IPS-18c (cell line): ENCODE data around the gene PRAME.
A peak's percentile ranks its signal among the peaks of the same experiment; 100 is the strongest.
"Not testable (repeated sequence)": the region's sequence is repeated elsewhere in the genome, so short reads cannot be mapped to it uniquely, and the experiment has no call there.

Experiments
- H3K4me3 ChIP-seq: 2 replicates; pipeline ENCODE4 v1.7.0; 2013; ENCODE audit warnings: low read depth, mild to moderate bottlenecking, low read length, moderate library complexity; ENCODE audit not compliant: insufficient read depth
- H3K9me3 ChIP-seq: one replicate; pipeline ENCODE4 v1.6.1; 2013; ENCODE audit warnings: mild to moderate bottlenecking, low read length, moderate library complexity; ENCODE audit not compliant: control insufficient read depth, insufficient read depth

The PRAME gene

GRCh38 chr22:22515890-22516289, 43.2 kb downstream of the PRAME start:
- Histone ChIP-seq H3K4me3 (no peak overlapping the region), H3K9me3 (no peaks in the 10 kb centered on the region)

DNA sequence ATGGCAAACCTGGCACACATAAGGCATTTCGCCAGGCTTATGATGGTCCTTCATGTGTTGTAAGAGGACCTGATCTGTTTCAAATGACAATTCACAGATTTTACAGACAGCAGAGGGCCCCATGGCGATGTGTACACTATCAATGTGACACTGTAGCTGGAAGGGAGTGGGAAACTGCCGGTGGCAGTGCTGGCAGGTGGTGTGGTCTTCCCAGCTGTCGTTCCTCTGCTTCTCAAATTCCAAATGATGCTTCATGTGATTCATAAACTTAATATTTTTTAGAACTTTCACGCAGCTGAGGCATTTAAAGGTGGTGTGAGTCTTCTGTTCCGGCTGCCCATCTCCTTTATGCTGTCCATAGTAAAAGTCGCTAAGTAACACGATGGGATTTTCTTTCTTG, 44.6 kb downstream of the PRAME start:
- H3K4me3 ChIP-seq, H3K9me3 ChIP-seq: not testable (repeated sequence)

GRCh38 chr22:22513619-22514018, 45.4 kb downstream of the PRAME start:
- Histone ChIP-seq H3K4me3 (no peak overlapping the region), H3K9me3 (no peaks in the 10 kb centered on the region)

DNA sequence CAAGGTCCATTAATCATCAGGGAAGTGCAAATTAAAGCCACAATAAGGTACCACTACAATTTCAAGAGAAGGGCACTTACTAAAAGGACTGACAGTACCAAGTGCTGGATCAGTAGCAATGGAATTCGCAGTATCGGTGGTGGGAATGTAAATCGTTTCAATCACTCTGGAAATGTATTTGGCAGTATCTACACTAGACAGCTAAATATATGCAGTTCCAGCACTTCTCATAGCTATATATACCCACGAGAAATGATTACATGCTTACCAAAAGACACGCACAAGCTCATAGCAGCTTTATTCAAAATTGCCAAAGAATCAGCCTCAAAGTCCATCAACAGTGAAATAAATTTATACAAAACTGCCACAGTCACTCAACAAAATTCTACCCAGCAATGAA, 46.1 kb downstream of the PRAME start:
- H3K4me3 ChIP-seq, result no peak overlapping the region
- H3K9me3 ChIP-seq, result no peaks in the 10 kb centered on the region

GRCh38 chr22:22510833-22511232, 48.2 kb downstream of the PRAME start:
- H3K9me3 ChIP-seq, result not testable (repeated sequence)

DNA sequence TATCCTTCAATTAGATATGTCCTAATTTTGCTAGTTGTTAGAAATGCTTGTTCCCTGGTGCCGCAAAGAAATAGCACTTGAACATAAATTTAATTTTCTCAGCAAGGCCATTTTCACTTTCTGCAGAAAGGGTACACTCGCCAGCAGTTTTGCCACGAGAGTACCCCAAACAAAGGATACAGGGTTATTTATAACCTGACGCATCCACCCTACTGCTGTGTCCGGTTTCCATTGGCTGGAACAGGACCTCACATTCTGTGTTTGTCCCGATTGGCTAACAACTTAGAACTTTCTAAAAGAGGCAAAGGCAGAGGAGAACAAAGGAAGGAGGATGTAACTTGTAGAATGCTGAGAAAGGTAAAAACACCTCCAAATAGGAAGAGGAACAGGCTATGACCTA, 49.2 kb downstream of the PRAME start:
- H3K4me3 ChIP-seq, H3K9me3 ChIP-seq: not testable (repeated sequence)

More at GRCh38 chr22:22510833-22511232, 48.2 kb downstream of the PRAME start:
- H3K4me3 ChIP-seq, result not testable (repeated sequence)

DNA sequence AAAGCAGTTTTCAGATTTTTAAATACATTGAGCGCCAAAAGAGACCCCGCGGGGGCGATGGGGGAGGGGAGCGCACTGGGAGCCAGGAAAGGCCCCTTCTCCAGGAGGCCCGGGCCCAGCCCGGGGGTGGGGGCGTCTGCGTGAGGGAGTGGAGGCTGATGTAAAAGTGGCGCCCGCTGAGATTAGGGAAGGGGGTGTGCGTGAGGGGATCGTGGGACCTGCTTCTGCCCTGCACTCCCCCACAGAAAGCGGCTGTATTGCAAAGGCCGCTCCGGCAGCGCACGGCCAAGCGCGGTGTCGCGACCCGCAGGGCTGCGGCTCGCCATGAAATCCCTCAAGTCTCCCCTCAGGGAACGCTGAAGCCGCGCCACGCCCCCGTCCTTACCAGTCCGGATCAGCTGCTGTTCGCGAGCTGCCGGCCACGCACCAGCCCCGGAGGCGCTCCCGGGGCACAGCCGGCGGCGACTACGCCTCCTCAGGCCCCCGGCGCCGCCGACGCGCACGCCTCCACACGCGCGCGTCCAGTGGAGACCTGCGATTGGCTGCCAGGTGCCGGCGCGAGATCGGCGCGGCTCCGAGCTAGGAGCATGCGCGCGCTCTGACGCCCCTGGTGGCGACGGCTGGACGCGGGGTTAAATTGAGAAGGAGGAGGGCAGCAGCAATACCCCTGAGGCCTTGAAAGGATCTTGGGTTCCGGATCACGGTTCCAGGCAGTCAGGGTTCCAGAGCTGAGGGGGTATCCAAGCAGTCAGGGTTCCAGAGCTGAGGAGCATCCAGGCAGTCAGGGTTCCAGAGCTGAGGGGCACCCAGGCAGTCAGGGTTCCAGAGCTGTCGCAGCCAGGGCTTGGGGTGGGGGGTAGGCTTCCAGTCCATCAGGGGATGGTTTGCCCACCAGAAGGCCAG, 50.5 kb downstream of the PRAME start, which contains the start of gene ZNF280B:
ZNF280B (minus strand) TSS at position 469 of the 903 bp plus-strand sequence. CDS start 19,344 bp downstream, outside the sequence.
- H3K9me3 ChIP-seq, result no peaks in the 10 kb centered on the region
- H3K4me3 ChIP-seq, result peak within 1 kb of the TSS; percentile 91

DNA sequence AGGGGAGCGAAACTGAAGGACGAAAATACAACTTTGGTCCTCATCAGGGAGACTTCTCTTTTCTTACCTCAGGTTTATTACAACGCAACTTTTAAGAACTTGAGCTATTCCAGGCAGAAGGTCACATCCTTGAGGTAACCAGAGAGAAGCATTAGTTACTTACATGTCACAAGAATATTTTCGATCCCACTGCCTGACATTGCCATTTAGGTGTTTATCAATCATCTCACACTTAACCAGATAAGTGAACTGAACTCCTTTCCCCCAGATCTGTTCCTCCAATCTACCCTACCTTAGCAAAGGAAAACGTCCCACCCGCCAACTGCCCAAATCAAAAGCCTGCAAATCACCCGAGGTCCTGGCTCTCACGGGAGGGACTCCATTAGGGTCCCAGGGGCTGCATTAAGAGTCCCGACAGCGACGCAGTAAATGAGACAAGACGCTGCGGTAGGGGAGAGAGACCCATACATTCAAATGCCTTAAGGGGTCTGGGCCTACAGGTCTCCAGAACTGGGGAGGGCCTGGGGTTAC, 51.3 kb downstream of the PRAME start:
- Histone ChIP-seq H3K4me3 (peak overlapping the region; percentile 91), H3K9me3 (no peaks in the 10 kb centered on the region)

DNA sequence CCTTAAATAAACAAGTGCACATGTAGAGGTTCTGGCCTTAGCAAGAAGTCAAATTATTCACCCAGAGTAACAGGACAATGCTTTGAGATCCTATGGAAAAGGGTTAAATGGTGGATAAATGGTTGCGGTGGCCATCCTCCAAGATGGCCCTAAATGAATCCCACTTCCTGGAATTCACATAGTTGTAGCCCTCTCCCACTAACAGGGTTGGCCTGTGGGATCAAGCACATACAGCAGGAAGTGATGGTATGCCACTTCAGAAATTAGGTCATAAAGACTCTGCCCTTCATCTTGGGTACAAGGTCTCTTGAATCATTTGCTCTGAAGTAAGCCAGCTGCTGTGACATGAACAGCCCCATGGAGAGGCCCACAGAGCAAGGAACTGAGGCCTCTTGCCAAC, 52.3 kb downstream of the PRAME start:
- Histone ChIP-seq H3K9me3 (no peaks in the 10 kb centered on the region), H3K4me3 (no peak overlapping the region)

- Histone ChIP-seq H3K9me3 (no peaks in the 10 kb centered on the region), H3K4me3 (no peak overlapping the region)
Observed at GRCh38 chr22:22498267-22498666, 60.8 kb downstream of the PRAME start.
